Fibroblast of pulmonary artery (primary cell): ENCODE data around the gene WDR88.
"Not testable (repeated sequence)": the region's sequence is repeated elsewhere in the genome, so short reads cannot be mapped to it uniquely, and the experiment has no call there.

ENCODE experiments used
- DNase-seq: peaks from one replicate; pipeline ENCODE4 v3.0.0-alpha.2; 2010; ENCODE audit warnings: low read depth
- H3K4me3 ChIP-seq: replicated peaks from 2 replicates; pipeline ENCODE4 v1.5.1; 2011; ENCODE audit warnings: low read depth, mild to moderate bottlenecking, control low read depth, low read length, moderate library complexity
- TF ChIP-seq, protein P1 (sequence below): IDR thresholded peaks from 2 replicates; pipeline ENCODE4 v1.5.1; 2011; ENCODE audit warnings: mild to moderate bottlenecking, control low read depth, low read length, inconsistent platforms; ENCODE audit errors: missing control alignments

Gene WDR88

GRCh38 chr19:33219261-33219815 is 87.4 kb downstream of the WDR88 start:
- DNase-seq, result no peak
- no peak overlapping the region for H3K4me3 ChIP-seq
- TF ChIP-seq, protein P1, sequence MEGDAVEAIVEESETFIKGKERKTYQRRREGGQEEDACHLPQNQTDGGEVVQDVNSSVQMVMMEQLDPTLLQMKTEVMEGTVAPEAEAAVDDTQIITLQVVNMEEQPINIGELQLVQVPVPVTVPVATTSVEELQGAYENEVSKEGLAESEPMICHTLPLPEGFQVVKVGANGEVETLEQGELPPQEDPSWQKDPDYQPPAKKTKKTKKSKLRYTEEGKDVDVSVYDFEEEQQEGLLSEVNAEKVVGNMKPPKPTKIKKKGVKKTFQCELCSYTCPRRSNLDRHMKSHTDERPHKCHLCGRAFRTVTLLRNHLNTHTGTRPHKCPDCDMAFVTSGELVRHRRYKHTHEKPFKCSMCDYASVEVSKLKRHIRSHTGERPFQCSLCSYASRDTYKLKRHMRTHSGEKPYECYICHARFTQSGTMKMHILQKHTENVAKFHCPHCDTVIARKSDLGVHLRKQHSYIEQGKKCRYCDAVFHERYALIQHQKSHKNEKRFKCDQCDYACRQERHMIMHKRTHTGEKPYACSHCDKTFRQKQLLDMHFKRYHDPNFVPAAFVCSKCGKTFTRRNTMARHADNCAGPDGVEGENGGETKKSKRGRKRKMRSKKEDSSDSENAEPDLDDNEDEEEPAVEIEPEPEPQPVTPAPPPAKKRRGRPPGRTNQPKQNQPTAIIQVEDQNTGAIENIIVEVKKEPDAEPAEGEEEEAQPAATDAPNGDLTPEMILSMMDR, result peak; percentile 26

DNA sequence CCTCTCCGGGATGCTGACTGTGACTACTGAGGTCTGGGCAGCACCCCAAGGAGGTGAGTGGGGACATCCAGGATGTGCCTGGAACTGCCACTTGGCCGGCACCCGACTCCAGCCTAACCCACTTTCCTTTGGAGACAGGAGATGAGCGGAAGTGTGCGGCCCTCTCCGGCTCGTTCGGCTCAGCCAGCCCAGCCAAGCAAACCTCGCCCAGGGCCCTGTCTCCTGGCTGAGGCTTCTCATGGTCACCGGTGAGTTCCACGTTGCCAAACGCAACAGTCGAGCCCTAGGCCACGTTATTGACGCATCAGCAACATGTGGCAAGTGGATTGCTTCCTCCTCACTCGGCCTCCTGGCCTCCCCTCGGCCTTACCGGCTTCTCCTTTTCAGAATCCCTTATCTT is 88.2 kb downstream of the WDR88 start:
- no peak for DNase-seq
- TF ChIP-seq, protein P1, result no peak

DNA sequence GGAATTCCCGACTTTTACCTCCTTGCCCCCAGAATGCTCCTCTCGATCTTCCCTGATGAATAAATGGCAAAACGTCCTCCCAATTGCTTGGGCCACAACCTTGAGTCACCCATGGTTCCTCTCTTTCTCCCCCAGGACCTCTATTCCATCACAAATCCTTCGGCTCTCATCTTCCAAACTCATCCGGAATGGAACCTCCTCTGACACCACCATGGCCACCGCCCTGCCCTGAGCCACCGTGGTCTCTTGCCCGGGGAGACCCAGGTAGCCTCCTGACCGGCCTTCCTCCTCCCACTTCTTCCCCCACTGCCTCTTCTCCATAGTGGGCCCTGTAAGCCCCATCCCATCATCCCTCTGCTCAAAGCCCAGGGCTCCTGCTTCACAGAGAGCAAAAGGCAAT is 88.8 kb downstream of the WDR88 start:
- no peak for DNase-seq
- TF ChIP-seq, protein P1, result no peak
- H3K4me3 ChIP-seq, result no peak overlapping the region

More for the DNA sequence above, 88.2 kb downstream of the WDR88 start:
- no peak overlapping the region for H3K4me3 ChIP-seq

GRCh38 chr19:33221638-33222037 is 89.7 kb downstream of the WDR88 start:
- DNase-seq, result no peak
- H3K4me3 ChIP-seq, result no peak overlapping the region
- TF ChIP-seq, protein P1, result no peak

- DNase-seq, H3K4me3 ChIP-seq: not testable (repeated sequence)
Observed at GRCh38 chr19:33222255-33222654, 90.3 kb downstream of the WDR88 start.

- TF ChIP-seq, protein P1, result no peak
- DNase-seq, result no peak
- H3K4me3 ChIP-seq, result no peak overlapping the region
Observed at GRCh38 chr19:33224694-33225457, 93.0 kb downstream of the WDR88 start.
